ENCODE measurements around the gene RNASEH2B. TPM values are rescaled to one million over a fixed set of nuclear protein-coding genes. Genes with fewer than 3 reads are reported as not detected.

RNASEH2B gene
- total RNA-seq, 1 experiment from 2014 or later = 80.7 TPM

- BruUV-seq (replicated peaks) = no TSS peak
- Histone ChIP-seq H3K27me3 (replicated peaks; ENCODE audit: insufficient read depth, low read depth, low read length, poor library complexity) (no peaks in the 10 kb centered on the region), H3K4me3 (ENCODE audit: low read depth, low read length, poor library complexity, severe bottlenecking) (no peak overlapping the region), H3K27ac (ENCODE audit: low read depth, low read length, poor library complexity, severe bottlenecking) (no peak overlapping the region), H3K36me3 (ENCODE audit: insufficient read depth, low read length, poor library complexity, severe bottlenecking) (no peaks in the 10 kb centered on the region), H3K4me1 (ENCODE audit: insufficient read depth, low read length, poor library complexity, severe bottlenecking) (no peaks in the 10 kb centered on the region), H3K9me3 (ENCODE audit: low read depth, low read length, poor library complexity, severe bottlenecking) (peaks cover 35% of the 10 kb centered on the region)
- intact Hi-C loops (cut with micrococcal nuclease; ENCODE audit: unreplicated experiment) = no loop called here
- CTCF ChIA-PET = no interaction called here
- POLR2A ChIA-PET (ENCODE audit: low non-redundant PET) = no interaction called here
- DNase-seq (ENCODE audit: low spot score) = no peak
- TF ChIP-seq EZH2 (IDR thresholded peaks at IDR 0.05; ENCODE audit: borderline replicate concordance, low read depth, low read length, poor library complexity, severe bottlenecking) = no peak
- TF ChIP-seq CTCF (conservative IDR thresholded peaks at IDR 0.05; ENCODE audit: low read depth, low read length) = no peak
These were observed 14.4 kb downstream of the RNASEH2B start for GRCh38 chr13:50924025-50924424.

GRCh38 chr13:50927701-50928100 lies 18.1 kb downstream of the RNASEH2B start:
- no peaks in the 10 kb centered on the region for H3K27me3 ChIP-seq (replicated peaks; ENCODE audit: insufficient read depth, low read depth, low read length, poor library complexity)
- no TSS peak for BruUV-seq (replicated peaks)
- no peak for DNase-seq (ENCODE audit: low spot score)
- CTCF ChIA-PET = no interaction called here
- H3K4me1 ChIP-seq (ENCODE audit: insufficient read depth, low read length, poor library complexity, severe bottlenecking) = peaks cover 4% of the 10 kb centered on the region
- no peak overlapping the region for H3K4me3 ChIP-seq (ENCODE audit: low read depth, low read length, poor library complexity, severe bottlenecking)
- H3K36me3 ChIP-seq (ENCODE audit: insufficient read depth, low read length, poor library complexity, severe bottlenecking) = no peaks in the 10 kb centered on the region
- TF ChIP-seq CTCF (conservative IDR thresholded peaks at IDR 0.05; ENCODE audit: low read depth, low read length) = no peak
- TF ChIP-seq EZH2 (IDR thresholded peaks at IDR 0.05; ENCODE audit: borderline replicate concordance, low read depth, low read length, poor library complexity, severe bottlenecking) = no peak
- peaks cover 20% of the 10 kb centered on the region for H3K9me3 ChIP-seq (ENCODE audit: low read depth, low read length, poor library complexity, severe bottlenecking)
- intact Hi-C loops (cut with micrococcal nuclease; ENCODE audit: unreplicated experiment) = no loop called here
- H3K27ac ChIP-seq (ENCODE audit: low read depth, low read length, poor library complexity, severe bottlenecking) = no peak overlapping the region
- POLR2A ChIA-PET (ENCODE audit: low non-redundant PET) = no interaction called here

- no peaks in the 10 kb centered on the region for H3K36me3 ChIP-seq (ENCODE audit: insufficient read depth, low read length, poor library complexity, severe bottlenecking)
- no peak overlapping the region for H3K27ac ChIP-seq (ENCODE audit: low read depth, low read length, poor library complexity, severe bottlenecking)
- H3K27me3 ChIP-seq (replicated peaks; ENCODE audit: insufficient read depth, low read depth, low read length, poor library complexity) = no peaks in the 10 kb centered on the region
- H3K4me1 ChIP-seq (ENCODE audit: insufficient read depth, low read length, poor library complexity, severe bottlenecking) = peaks cover 4% of the 10 kb centered on the region
- H3K9me3 ChIP-seq (ENCODE audit: low read depth, low read length, poor library complexity, severe bottlenecking) = peaks cover 16% of the 10 kb centered on the region
- intact Hi-C loops (cut with micrococcal nuclease; ENCODE audit: unreplicated experiment) = no loop called here
- no peak overlapping the region for H3K4me3 ChIP-seq (ENCODE audit: low read depth, low read length, poor library complexity, severe bottlenecking)
- CTCF ChIA-PET = no interaction called here
- TF ChIP-seq CTCF (conservative IDR thresholded peaks at IDR 0.05; ENCODE audit: low read depth, low read length) = no peak
- TF ChIP-seq EZH2 (IDR thresholded peaks at IDR 0.05; ENCODE audit: borderline replicate concordance, low read depth, low read length, poor library complexity, severe bottlenecking) = no peak
- no TSS peak for BruUV-seq (replicated peaks)
- POLR2A ChIA-PET (ENCODE audit: low non-redundant PET) = no interaction called here
- no peak for DNase-seq (ENCODE audit: low spot score)
These were observed 18.5 kb downstream of the RNASEH2B start for GRCh38 chr13:50928102-50928501.
